NCI-H345 treated with DMSO at 0.1 percent for 48 hours (cell line): ENCODE data around the gene DDX39A.
A peak's percentile ranks its signal among the peaks of the same experiment; 100 is the strongest.
"Not testable (repeated sequence)": the region's sequence is repeated elsewhere in the genome, so short reads cannot be mapped to it uniquely, and the experiment has no call there.

ENCODE experiments used
- DNase-seq: peaks from one replicate; lab custom pipeline; 2025; ENCODE audit not compliant: unreplicated experiment; lab: John Stamatoyannopoulos, UW

The DDX39A gene

GRCh38 chr19:14367016-14367415 is 52.1 kb downstream of the DDX39A start:
- DNase-seq = no peak

DNA sequence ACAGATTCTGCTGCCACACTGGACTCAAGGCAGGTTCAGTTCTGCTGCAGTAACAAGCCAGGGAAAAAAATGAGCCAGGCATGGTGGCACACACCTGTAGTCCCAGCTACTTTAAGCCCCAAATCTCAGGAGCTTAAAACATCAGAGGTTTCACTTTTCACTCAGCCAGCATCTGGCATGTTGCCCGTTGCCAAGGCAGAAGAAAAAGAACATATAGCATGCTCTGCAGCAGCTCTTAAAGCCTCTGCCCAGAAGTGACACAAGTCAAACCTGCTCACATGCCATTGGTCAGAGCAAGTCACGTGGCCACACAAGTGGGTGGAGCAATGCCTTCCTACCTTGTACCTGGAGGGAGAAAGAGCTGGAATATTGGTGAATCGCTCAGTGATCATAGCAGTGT is 52.6 kb downstream of the DDX39A start:
- peak; percentile 23 for DNase-seq

GRCh38 chr19:14364098-14364443 is 55.1 kb downstream of the DDX39A start:
- not testable (repeated sequence) for DNase-seq

DNA sequence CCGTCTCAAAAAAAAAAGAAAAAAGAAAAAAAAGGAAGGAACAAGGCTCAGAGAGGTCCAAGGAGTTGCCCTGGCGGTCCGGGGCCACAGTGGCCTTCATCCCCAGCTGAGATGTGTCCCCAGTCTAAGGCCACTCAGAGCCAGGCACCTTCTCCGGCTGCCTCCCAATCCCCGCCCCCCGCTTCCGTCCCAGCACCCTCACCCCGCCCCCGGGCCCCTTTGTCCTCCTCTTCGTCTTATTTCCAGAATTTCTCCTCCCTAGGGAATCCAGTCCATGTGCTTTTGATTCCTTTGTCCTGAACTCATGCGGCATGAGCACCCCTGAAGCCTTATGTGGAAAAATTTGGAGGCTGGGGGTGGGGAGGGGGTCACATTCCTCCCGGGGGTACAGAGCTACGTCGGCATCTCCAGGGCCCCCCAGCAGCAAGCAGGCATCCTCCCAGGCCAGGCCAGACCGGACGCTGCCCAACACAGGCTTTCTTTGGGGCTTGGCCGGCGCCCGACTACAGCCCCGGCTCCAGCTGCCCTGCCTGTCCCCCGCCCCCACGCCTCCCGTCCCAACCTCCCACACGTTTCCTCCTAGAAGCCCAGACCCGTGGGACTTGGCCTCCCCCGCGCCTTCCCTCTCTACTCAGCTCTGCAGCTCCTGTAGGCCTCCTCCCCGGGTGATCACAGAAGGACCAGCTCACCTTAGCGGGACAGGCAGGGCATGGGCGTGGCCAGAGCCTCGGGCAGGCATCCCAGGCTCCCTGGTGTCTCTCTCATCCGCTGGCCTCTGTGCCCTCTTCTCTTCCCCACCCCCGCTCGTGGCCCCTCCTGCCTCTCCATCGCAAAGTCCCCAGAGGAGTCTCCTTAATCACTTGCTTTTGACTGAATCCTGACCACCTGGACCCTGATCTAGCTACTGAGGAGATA is 55.7 kb downstream of the DDX39A start:
- no peak for DNase-seq

DNA sequence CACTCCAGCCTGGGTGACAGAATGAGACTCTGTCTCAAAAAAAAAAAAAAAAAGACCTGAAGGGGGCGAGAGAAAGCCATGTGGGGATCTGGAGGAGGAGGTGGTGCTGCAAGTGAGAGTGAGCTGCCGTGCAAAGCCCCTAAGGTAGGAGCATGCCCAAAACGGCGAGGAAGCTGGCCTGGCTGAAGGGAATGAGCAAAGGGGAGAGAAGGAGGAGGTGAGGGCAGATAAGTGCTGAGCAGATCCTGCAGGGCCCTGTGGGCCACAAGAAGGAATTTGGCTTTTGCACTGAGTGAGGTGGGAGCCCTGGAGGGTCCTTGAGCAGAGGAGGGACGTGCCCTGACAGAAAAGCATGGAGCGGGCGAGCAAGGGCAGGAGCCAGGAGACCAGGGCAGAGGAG is 57.3 kb downstream of the DDX39A start:
- DNase-seq = no peak
